Left lung (tissue), 10 donors: Measurements from ENCODE around the gene MMD. TPM values are rescaled to one million over a fixed set of nuclear protein-coding genes. Genes with fewer than 3 reads are reported as not detected.

Source experiments
- ATAC-seq: fragments of 200-7000 bp; cut with Tn5 transposase; one replicate; pipeline ENCODE4 v1.9.1; 2020; ENCODE audit warnings: moderate library complexity
- DNase-seq, 4 donors: peaks; one replicate each; pipeline ENCODE4 v3.0.0-alpha.2; 2013 to 2020
- H3K27ac ChIP-seq, 2 donors: fragments of 200-600 bp; sonication (generic) in 1 of 2; one replicate each; pipeline versions ENCODE4 v1.5.0 to v1.8.0; 2020 to 2021
- H3K27me3 ChIP-seq, 2 donors: fragments of 200-600 bp; sonication (generic) in 1 of 2; one replicate each; pipeline versions ENCODE4 v1.5.0 to v1.8.0; 2020 to 2021
- H3K36me3 ChIP-seq, 2 donors: fragments of 200-600 bp; sonication (generic) in 1 of 2; one replicate each; pipeline versions ENCODE4 v1.5.0 to v1.8.0; 2020 to 2021
- H3K4me1 ChIP-seq, 2 donors: fragments of 200-600 bp; one replicate each; pipeline ENCODE4 v1.8.0; 2021
- H3K4me3 ChIP-seq, 2 donors: fragments of 200-600 bp; sonication (generic) in 1 of 2; one replicate each; pipeline versions ENCODE4 v1.5.0 to v1.8.0; 2020 to 2021; ENCODE audit warnings: mild to moderate bottlenecking in 1 of 2
- H3K9me3 ChIP-seq, 2 donors: fragments of 200-600 bp; sonication (generic) in 1 of 2; one replicate each; pipeline versions ENCODE4 v1.5.0 to v1.8.0; 2020 to 2021
- CTCF ChIP-seq, 2 donors: fragments of 200-600 bp; sonication (generic) in 1 of 2; IDR thresholded peaks; one replicate each; pipeline versions ENCODE4 v1.5.0 to v1.8.0; 2021; ENCODE audit warnings: antibody characterized with exemption in 2 of 2
- intact Hi-C, 2 donors: fragments of 100-400 bp; cut with DNase I; formaldehyde crosslinking; loops; one replicate each; pipeline versions ENCODE4 v1.11.2 to v1.14.2; 2022
- polyA plus RNA-seq, 6 donors: library from polyadenylated mRNA; unstranded; fragments of 120-200 nt; gene quantifications; one replicate each; pipeline ENCODE4 v1.2.1, GENCODE V29; 2013; ENCODE audit not compliant: insufficient read length in 6 of 6
- total RNA-seq, 2 donors: library from RNA; stranded (reverse); fragmentation: NEBNext Ultra II Directional; extraction: Animal tissue kit (Norgen Biotek cat#: 25700); gene quantifications; one replicate each; pipeline ENCODE4 v1.2.1, GENCODE V29; 2021
- donor health status: DM: no; HTN: yes; CAD: no.
- donor health status: DM: no; HTN: no; CAD: no.

MMD gene
- total and polyA plus RNA-seq, 8 donors: 19.0 to 29.7 (median 25.1) TPM

- ATAC-seq: peak; percentile 7
- peaks cover 0 to 8% of the 10 kb centered on the region in 2 donors for H3K36me3 ChIP-seq
- TF ChIP-seq CTCF (IDR thresholded peaks at IDR 0.05): no peak
These were observed 5.1 kb downstream of the MMD start for GRCh38 chr17:55416470-55417052.

GRCh38 chr17:55416000-55416399, 5.6 kb downstream of the MMD start:
- H3K27ac ChIP-seq: no peak overlapping the region

More at GRCh38 chr17:55416470-55417052, 5.1 kb downstream of the MMD start:
- no peaks in the 10 kb centered on the region for H3K27me3 ChIP-seq
- no peak for DNase-seq
- no peak overlapping the region for H3K4me3 ChIP-seq
- peaks cover 0 to 18% of the 10 kb centered on the region in 2 donors for H3K4me1 ChIP-seq
- H3K27ac ChIP-seq: no peak overlapping the region
- no peaks in the 10 kb centered on the region for H3K9me3 ChIP-seq
- intact Hi-C loops: no loop called here

GRCh38 chr17:55414983-55415382, 6.7 kb downstream of the MMD start:
- intact Hi-C loops: no loop called here
- Histone ChIP-seq H3K4me1 (peaks cover 0 to 6% of the 10 kb centered on the region in 2 donors), H3K27me3 (no peaks in the 10 kb centered on the region), H3K9me3 (no peaks in the 10 kb centered on the region), H3K27ac (no peak overlapping the region), H3K36me3 (peaks cover 0 to 23% of the 10 kb centered on the region in 2 donors), H3K4me3 (no peak overlapping the region)
- no peak for TF ChIP-seq CTCF (IDR thresholded peaks at IDR 0.05)
- DNase-seq (no peak), ATAC-seq (no peak)

More at GRCh38 chr17:55416000-55416399, 5.6 kb downstream of the MMD start:
- DNase-seq: no peak
- ATAC-seq: no peak
- H3K9me3 ChIP-seq: no peaks in the 10 kb centered on the region
- no peak overlapping the region for H3K4me3 ChIP-seq
- no peak for TF ChIP-seq CTCF (IDR thresholded peaks at IDR 0.05)
- intact Hi-C loops: no loop called here
- peaks cover 0 to 13% of the 10 kb centered on the region in 2 donors for H3K36me3 ChIP-seq
- peaks cover 0 to 15% of the 10 kb centered on the region in 2 donors for H3K4me1 ChIP-seq
- no peaks in the 10 kb centered on the region for H3K27me3 ChIP-seq

- DNase-seq (no peak), ATAC-seq (no peak)
- no peaks in the 10 kb centered on the region for H3K4me1 ChIP-seq
- no peaks in the 10 kb centered on the region for H3K27me3 ChIP-seq
- H3K27ac ChIP-seq: no peak overlapping the region
- H3K4me3 ChIP-seq: no peak overlapping the region
- intact Hi-C loops: no loop called here
- no peak for TF ChIP-seq CTCF (IDR thresholded peaks at IDR 0.05)
- H3K9me3 ChIP-seq: no peaks in the 10 kb centered on the region
- peaks cover 0 to 34% of the 10 kb centered on the region in 2 donors for H3K36me3 ChIP-seq
These were observed 7.7 kb downstream of the MMD start for GRCh38 chr17:55413825-55414489.

- intact Hi-C loops: no loop called here
- Histone ChIP-seq H3K27me3 (no peaks in the 10 kb centered on the region), H3K4me1 (no peaks in the 10 kb centered on the region), H3K4me3 (no peak overlapping the region), H3K36me3 (peaks cover 0 to 56% of the 10 kb centered on the region in 2 donors), H3K27ac (no peak overlapping the region), H3K9me3 (no peaks in the 10 kb centered on the region)
- ATAC-seq: no peak
- TF ChIP-seq CTCF (IDR thresholded peaks at IDR 0.05): no peak
- no peak for DNase-seq
These were observed 10.2 kb downstream of the MMD start for GRCh38 chr17:55411463-55411855.
